Testis (tissue), 3 donors: ENCODE measurements around the gene NPAP1. TPM values are rescaled to one million over a fixed set of nuclear protein-coding genes. Genes with fewer than 3 reads are reported as not detected.

Source experiments
- DNase-seq: peaks from one replicate; pipeline ENCODE4 v3.0.0-alpha.2; 2019
- H3K27ac ChIP-seq, 2 donors: fragments of 200-600 bp; sonication (generic); one replicate each; pipeline ENCODE4 v1.5.1; 2019
- H3K27me3 ChIP-seq: fragments of 200-600 bp; sonication (generic); one replicate; pipeline ENCODE4 v1.5.1; 2019
- H3K36me3 ChIP-seq: fragments of 200-600 bp; sonication (generic); one replicate; pipeline ENCODE4 v1.5.1; 2017; ENCODE audit warnings: low read depth; ENCODE audit errors: missing control alignments
- H3K4me1 ChIP-seq: fragments of 200-600 bp; sonication (generic); one replicate; pipeline ENCODE4 v1.5.1; 2019
- H3K4me3 ChIP-seq, 2 donors: fragments of 200-600 bp; sonication (generic); one replicate each; pipeline ENCODE4 v1.5.1; 2017 to 2019
- H3K9me3 ChIP-seq: fragments of 200-600 bp; sonication (generic); one replicate; pipeline ENCODE4 v1.5.1; 2017
- POLR2A ChIP-seq: fragments of 450-650 bp; IDR thresholded peaks from one replicate; pipeline ENCODE4 v1.6.1; 2017; ENCODE audit warnings: antibody characterized with exemption, mild to moderate bottlenecking, moderate library complexity
- WGBS, 2 donors: methylation state at CpG; one replicate each; pipeline ENCODE4 v1.1.5; 2018; 5-methylcytosine and 5-hydroxymethylcytosine counted together
- intact Hi-C: fragments of 100-400 bp; cut with DNase I; formaldehyde crosslinking; loops from one replicate; pipeline ENCODE4 v1.15.1; 2023; ENCODE audit warnings: low total_unique reads
- polyA plus RNA-seq: library from polyadenylated mRNA; stranded (reverse); fragments of 350-450 nt; fragmentation: Illumina TruSeq; extraction: RNeasy Lipid Tissue Mini Kit (QIAGEN cat#74804); gene quantifications from one replicate; pipeline ENCODE4 v1.2.3, GENCODE V29; 2014; ENCODE audit warnings: low read depth, low replicate concordance; ENCODE audit not compliant: insufficient read depth
- total RNA-seq, 2 donors: library from RNA; depleted of rRNA; stranded (reverse); fragments of >200 nt; gene quantifications; one replicate each; pipeline ENCODE4 v1.2.3, GENCODE V29; 2016
- TF ChIP-seq, protein P1 (sequence below), 3 experiments: fragments of 450-650 bp in 2 of 3; fragments of 200-600 bp in 1 of 3; sonication (generic) in 1 of 3; IDR thresholded peaks; one replicate each; pipeline ENCODE4 v1.5.1; 2016 to 2019; ENCODE audit warnings: antibody characterized with exemption in 3 of 3, mild to moderate bottlenecking in 2 of 3, moderate library complexity in 1 of 3

NPAP1 gene
- total and polyA plus RNA-seq, 3 donors from 2014 or later = 5.3 to 14.6 (median 8.6) TPM

DNA sequence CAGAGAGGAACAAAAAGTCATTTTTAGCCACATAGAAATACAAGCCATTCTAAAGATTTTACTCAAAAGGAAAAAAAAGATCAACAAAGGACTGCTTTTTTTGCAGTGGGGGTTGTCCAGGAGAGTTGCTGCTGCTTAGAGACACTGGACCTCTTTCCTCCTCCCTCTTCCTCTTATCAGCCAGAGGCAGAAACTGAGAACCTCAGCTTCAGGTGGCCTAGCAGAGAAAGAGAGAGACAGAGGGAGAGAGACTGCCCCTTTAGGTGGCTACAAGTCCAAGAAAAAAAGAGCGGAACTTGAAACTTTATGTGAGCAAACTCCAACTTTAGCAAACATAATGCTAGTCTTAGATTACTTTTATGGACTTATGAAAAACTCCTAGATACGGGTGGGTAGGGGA, 54.2 kb downstream of the NPAP1 start:
- Histone ChIP-seq H3K27me3 (no peaks in the 10 kb centered on the region), H3K9me3 (no peaks in the 10 kb centered on the region), H3K27ac (no peak overlapping the region), H3K4me3 (no peak overlapping the region), H3K36me3 (no peaks in the 10 kb centered on the region), H3K4me1 (no peaks in the 10 kb centered on the region)
- WGBS, 2 donors = 77 to 82% methylated on average over 2 of the region's 2 CpGs
- DNase-seq = no peak
- TF ChIP-seq, protein P1, sequence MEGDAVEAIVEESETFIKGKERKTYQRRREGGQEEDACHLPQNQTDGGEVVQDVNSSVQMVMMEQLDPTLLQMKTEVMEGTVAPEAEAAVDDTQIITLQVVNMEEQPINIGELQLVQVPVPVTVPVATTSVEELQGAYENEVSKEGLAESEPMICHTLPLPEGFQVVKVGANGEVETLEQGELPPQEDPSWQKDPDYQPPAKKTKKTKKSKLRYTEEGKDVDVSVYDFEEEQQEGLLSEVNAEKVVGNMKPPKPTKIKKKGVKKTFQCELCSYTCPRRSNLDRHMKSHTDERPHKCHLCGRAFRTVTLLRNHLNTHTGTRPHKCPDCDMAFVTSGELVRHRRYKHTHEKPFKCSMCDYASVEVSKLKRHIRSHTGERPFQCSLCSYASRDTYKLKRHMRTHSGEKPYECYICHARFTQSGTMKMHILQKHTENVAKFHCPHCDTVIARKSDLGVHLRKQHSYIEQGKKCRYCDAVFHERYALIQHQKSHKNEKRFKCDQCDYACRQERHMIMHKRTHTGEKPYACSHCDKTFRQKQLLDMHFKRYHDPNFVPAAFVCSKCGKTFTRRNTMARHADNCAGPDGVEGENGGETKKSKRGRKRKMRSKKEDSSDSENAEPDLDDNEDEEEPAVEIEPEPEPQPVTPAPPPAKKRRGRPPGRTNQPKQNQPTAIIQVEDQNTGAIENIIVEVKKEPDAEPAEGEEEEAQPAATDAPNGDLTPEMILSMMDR (IDR thresholded peaks at IDR 0.05) = no peak
- no peak for TF ChIP-seq POLR2A
- intact Hi-C loops = no loop called here
